GM12874 (cell line): Measurements from ENCODE around the gene KLK14.

Experiments used
- CTCF ChIP-seq: IDR thresholded peaks from 2 replicates; pipeline ENCODE4 v1.5.1; 2011; ENCODE audit warnings: low read depth, mild to moderate bottlenecking, control low read depth, low read length, moderate library complexity; ENCODE audit not compliant: insufficient read depth

Gene KLK14

GRCh38 chr19:51119611-51120010, 36.9 kb upstream of the KLK14 start:
- TF ChIP-seq CTCF = no peak

GRCh38 chr19:51119101-51119500, 36.4 kb upstream of the KLK14 start:
- TF ChIP-seq CTCF = no peak

- no peak for TF ChIP-seq CTCF
Measured at GRCh38 chr19:51116736-51117286, 34.1 kb upstream of the KLK14 start.

GRCh38 chr19:51114087-51114729, 31.5 kb upstream of the KLK14 start:
- no peak for TF ChIP-seq CTCF

- TF ChIP-seq CTCF = 0 out of 2 replicates have a peak, but pooled peaks have one; percentile 35
Measured at GRCh38 chr19:51111606-51112005, 28.9 kb upstream of the KLK14 start.

GRCh38 chr19:51110666-51110971, 27.9 kb upstream of the KLK14 start:
- TF ChIP-seq CTCF = no peak

- TF ChIP-seq CTCF = no peak
Measured at GRCh38 chr19:51108805-51109146, 26.1 kb upstream of the KLK14 start.
